NCI-H2081 treated with DMSO at 0.1 percent for 48 hours (cell line): Measurements from ENCODE around the gene HAUS2.
"Not testable (repeated sequence)": the region's sequence is repeated elsewhere in the genome, so short reads cannot be mapped to it uniquely, and the experiment has no call there.

ENCODE experiments used
- DNase-seq: peaks from one replicate; lab custom pipeline; 2025; lab: John Stamatoyannopoulos, UW

HAUS2 gene

GRCh38 chr15:42576040-42576594 lies 27.5 kb downstream of the HAUS2 start:
- DNase-seq: no peak

GRCh38 chr15:42576776-42577175 lies 28.1 kb downstream of the HAUS2 start:
- no peak for DNase-seq

GRCh38 chr15:42577514-42578031 lies 28.9 kb downstream of the HAUS2 start:
- DNase-seq: no peak

GRCh38 chr15:42578984-42579537 lies 30.4 kb downstream of the HAUS2 start:
- DNase-seq: no peak

- peak; percentile 50 for DNase-seq
These were observed 32.7 kb downstream of the HAUS2 start for GRCh38 chr15:42581272-42581730.

- no peak for DNase-seq
These were observed 34.1 kb downstream of the HAUS2 start for GRCh38 chr15:42582569-42583375.

- DNase-seq: no peak
These were observed 35.6 kb downstream of the HAUS2 start for GRCh38 chr15:42584031-42584765.

GRCh38 chr15:42590619-42591237 lies 42.1 kb downstream of the HAUS2 start:
- no peak for DNase-seq

GRCh38 chr15:42591238-42591934 lies 42.7 kb downstream of the HAUS2 start:
- DNase-seq: no peak

GRCh38 chr15:42592716-42593115 lies 44.1 kb downstream of the HAUS2 start:
- DNase-seq: no peak

- no peak for DNase-seq
These were observed 44.5 kb downstream of the HAUS2 start for GRCh38 chr15:42593143-42593542.

GRCh38 chr15:42594095-42594494 lies 45.5 kb downstream of the HAUS2 start:
- DNase-seq: no peak

GRCh38 chr15:42595626-42596240 lies 47.1 kb downstream of the HAUS2 start:
- DNase-seq: no peak

GRCh38 chr15:42601316-42601715 lies 52.7 kb downstream of the HAUS2 start:
- not testable (repeated sequence) for DNase-seq

- no peak for DNase-seq
These were observed 53.9 kb downstream of the HAUS2 start for GRCh38 chr15:42602501-42602900.

GRCh38 chr15:42603978-42604377 lies 55.3 kb downstream of the HAUS2 start:
- no peak for DNase-seq

GRCh38 chr15:42604894-42605744 lies 56.5 kb downstream of the HAUS2 start:
- DNase-seq: no peak

GRCh38 chr15:42605796-42606195 lies 57.2 kb downstream of the HAUS2 start:
- DNase-seq: no peak

- no peak for DNase-seq
These were observed 59.5 kb downstream of the HAUS2 start for GRCh38 chr15:42608110-42608531.
